Activated CD8-positive, alpha-beta memory T cell treated with anti-CD3 and anti-CD28 coated beads, Interleukin-2, amount 50 U/mL, for 1 hour (primary cell): ENCODE data around the gene TMEM8B.
"Not testable (repeated sequence)": the region's sequence is repeated elsewhere in the genome, so short reads cannot be mapped to it uniquely, and the experiment has no call there.

Experiments
- DNase-seq: peaks from one replicate; pipeline ENCODE4 v3.0.0-alpha.2; 2020; ENCODE audit errors: extremely low read depth

The TMEM8B gene

DNA sequence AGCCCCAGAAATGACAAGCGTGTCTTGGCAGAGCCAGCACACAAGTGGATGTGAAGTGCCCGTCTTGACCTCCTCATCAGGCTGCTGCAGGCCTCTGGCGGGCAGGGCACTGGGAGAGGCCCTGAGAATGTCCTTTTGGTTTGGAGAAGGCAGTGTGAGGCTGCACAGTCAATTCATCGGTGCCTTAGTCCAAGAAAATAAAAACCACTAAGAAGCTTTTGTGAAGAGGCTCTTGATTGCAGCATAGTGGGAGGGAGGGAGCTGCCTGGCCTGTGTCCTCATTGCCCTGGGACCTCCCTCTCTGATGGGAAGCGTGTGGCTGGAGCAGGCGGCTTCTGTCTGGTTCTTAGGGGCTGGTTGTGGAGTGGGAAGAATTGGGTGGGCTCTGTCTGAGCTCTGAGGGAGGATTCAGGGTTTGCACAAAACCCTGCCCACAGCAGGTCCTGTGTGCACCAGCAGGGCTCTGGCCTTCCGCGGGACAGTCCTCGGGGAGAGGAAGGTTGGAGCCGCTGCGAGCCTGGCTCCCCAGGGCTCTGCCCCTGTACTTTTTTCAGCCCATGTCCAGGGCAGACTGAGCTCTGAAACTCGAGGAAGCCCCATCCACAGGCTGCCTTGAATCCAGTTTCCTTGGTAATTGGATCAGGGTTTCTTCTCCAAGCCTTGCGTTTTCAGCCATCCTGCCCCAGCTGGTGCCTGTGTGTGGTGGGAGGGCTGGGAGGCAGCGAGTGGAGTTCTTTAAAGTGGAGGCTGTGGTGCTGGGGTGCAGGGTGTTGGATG is 78.1 kb downstream of the TMEM8B start:
- DNase-seq: no peak

DNA sequence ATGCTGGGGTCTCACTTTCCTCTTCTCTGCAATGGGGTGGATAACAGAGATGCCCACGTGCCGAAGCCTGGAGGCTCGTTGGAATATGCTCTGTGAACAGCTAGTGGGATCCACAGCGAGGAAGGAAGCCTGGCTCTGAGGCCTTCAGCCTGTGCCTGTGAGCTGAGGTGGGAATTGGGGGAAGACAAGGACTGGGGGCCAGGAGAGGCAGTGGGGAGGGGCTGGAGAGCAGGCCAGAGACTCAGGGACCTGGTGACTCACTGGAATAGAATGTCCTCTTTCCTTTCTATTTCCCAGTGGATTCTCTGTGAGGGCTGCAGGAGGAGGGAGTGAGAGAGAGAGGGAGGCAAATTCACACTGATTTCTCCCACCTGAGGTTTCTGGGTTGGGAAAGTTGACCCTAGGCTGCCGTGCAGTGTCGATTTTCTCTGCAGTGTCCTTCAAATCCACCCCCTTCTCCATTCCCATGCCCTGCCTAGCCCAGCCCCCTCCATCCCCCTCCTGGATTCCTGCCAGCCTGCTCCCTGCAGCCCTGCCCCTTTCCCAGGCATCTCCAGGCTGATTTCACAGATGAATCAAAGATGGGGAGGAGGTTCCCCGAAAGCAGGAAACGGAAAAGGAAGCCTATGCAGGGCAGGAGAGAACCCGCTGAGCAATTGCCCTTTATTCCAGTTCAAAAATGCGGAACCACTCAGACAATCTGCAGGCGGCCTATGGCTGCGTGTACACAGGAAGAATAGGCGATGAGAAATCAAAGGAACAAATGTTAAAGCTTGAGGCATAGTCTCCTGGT is 78.9 kb downstream of the TMEM8B start:
- DNase-seq: no peak

DNA sequence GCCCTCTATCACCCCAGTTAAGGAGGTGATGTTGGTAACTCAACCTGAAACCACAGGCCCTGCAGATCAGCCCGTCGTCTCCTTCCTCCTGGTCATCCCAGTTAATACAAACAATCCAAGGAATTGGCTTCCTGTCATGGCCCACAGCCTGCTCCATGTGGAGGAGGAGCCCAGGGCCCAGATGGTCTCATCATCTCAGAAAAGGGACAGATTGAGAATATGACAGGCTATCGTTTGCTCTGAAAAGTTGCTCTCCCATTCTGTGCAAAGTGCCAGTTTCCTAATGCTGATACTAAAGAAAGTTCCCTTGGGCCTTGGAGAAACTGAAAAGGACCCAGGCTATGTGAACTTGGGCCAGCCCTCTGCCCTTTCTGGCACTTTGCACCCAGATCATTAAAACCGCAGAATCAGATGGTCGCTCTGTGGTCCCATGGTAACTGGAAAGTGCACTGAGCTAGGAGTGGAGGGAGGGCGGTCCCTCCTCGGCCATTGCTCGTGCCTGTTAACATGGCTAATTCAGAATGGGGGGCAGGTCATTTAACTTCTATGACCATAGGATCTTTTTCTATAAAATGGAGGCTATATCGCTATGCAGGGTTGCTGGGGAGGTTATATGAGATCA is 79.6 kb downstream of the TMEM8B start:
- DNase-seq: no peak

DNA sequence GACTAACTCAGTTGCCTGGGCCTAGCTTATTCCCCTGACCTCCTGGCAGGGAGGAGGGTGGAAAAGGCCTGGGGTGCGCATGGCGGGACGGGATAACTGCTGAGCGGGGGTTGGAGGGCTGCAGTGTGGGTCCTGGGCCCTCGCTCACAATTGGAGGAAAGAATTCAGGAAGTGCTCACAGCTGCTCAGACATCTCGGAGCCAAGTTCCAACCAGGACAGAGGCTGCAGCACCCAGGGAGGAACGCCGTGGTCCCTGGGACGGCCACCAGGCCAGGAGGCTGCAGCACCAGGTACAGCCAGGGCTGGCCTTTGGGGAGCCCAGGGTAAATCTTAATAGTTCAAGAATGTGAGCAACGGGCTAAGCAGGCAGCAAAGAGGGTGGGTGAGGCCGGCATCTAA is 80.2 kb downstream of the TMEM8B start, which contains the start of gene SPAAR:
Gene SPAAR, plus strand, starts transcription at position 217 of the 400 bp plus-strand sequence. CDS start 974 bp downstream, outside the sequence.
- DNase-seq: no peak

DNA sequence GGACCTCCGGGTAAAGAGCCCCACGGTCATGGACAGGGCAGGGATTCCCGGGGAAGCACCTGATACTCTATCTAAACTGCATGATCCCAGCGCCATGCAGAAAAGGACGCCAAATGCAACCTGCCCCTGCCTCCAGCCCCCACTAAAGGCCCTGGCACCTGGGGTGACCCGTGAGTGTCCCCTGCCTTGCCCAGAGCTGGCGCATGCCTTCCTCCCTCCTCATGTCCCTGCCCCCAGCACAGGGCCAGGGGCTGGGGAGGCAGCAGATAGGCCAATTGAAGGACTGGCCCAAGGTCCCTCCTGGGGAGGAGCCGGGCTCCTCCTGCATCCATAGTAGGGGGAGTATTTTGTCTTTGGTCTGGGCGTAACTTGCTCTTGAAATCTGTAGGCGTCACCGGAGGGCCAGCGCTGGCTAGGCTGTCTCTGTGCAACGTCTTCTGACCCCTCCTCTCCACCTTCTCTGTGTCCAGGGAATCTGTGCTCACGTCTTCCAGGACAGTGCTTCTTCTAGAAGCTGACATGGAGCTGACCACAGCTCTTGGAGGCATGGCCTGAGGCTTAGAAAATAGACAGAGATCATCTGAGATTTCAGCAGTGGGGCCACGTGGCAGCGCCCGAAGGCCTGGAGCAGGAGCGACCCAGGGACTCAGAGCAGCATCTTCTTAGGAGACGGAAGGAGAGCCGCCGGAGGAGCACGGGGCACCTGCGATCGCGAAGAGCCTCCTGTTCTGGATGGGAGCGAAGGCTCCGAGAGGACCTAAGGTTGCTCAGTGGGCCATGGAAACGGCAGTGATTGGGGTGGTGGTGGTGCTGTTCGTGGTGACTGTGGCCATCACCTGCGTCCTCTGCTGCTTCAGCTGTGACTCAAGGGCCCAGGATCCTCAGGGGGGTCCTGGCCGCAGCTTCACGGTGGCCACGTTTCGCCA is 80.9 kb downstream of the TMEM8B start:
- DNase-seq: no peak

DNA sequence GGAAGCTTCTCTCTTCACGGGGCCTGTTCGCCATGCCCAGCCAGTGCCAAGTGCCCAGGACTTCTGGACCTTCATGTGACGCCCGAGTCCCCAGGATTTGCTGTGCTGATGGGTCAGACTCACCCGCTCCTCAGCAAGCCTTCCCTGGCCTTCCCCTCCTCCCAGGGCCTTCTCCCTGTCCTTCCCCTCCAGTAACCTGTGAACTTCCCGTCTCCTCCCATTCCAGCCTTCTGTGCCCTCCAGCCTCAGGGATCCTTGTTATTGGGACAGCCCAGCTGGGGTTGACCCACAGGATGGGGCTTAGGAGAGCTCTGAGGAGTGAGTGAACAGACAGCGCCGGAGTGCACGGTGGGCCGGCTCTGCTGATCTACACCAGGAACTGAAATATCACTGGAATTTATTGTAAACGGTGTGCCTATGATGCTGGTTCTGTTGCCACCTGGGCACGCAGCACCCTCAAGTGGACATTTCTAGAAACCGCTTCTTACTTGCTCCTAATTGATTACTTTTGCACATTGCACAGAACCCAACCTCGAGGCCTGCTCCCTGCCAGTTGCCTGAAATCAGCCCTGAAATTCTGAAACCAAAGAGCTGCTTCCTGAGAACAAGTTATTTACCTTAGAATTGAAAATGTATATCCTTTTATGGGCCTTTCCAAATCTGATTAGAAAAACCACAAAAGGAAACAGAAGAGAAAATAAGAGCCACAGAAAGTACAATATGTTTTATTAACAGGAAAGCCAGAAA is 81.8 kb downstream of the TMEM8B start:
- no peak for DNase-seq

DNA sequence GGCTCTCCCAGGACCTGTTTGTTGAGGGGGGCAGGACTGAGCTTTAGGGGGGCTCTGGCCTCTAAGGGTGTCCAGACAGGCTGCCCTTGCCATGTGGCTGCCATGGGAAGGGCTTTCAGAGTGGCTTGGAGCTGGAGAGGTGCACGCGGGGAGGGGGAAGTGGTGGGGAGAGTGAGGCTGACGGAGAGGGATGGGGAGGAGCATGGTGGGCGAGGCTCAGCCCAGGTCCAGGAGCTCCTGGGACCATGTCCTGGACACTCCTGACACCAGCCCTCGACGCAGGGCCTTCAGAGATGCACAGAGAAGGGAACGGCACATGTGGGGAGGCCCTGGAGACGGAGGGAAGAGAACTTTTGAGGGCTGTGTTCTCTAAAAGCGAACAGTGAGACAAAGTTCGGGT is 82.7 kb downstream of the TMEM8B start:
- DNase-seq: no peak

DNA sequence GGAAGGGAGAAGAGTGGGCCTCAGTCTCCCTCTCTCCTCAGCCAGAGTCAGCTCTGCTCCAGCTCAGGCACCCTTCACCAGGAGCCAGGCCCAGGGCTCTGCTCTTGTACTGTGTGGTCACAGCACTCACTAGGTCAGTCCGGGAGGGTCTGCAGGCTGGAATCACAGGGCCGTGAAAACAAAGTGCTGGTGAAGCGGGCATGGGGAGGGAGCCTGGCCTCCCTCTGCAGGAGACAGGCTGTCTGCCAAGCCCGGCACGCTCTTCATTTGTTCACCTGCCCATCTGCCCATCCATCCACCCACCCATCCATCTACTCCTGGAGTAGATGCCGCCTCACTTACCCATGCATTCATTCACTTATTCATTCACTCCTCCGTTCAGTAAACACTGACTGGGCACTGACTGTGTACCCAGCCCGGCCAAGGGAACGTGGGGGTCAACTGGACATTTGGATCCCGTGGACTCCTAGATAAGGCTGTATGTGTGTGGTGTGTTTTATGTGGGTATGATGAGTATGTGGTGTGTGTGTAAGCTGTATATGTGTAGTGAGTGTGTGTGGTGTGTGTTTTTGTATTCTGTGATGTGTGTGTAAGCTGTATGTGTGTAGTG is 83.9 kb downstream of the TMEM8B start:
- no peak for DNase-seq

DNA sequence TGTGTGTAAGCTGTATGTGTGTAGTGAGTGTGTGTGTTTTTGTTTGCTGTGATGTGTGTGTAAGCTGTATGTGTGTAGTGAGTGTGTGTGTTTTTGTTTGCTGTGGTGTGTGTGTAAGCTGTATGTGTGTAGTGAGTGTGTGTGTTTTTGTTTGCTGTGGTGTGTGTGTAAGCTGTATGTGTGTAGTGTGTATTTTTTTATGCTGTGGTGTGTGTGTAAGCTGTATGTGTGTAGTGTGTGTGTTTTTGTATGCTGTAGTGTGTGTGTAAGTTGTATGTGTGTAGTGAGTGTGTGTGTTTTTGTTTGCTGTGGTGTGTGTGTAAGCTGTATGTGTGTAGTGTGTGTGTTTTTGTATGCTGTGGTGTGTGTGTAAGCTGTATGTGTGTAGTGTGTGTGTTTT is 84.4 kb downstream of the TMEM8B start:
- DNase-seq: not testable (repeated sequence)

DNA sequence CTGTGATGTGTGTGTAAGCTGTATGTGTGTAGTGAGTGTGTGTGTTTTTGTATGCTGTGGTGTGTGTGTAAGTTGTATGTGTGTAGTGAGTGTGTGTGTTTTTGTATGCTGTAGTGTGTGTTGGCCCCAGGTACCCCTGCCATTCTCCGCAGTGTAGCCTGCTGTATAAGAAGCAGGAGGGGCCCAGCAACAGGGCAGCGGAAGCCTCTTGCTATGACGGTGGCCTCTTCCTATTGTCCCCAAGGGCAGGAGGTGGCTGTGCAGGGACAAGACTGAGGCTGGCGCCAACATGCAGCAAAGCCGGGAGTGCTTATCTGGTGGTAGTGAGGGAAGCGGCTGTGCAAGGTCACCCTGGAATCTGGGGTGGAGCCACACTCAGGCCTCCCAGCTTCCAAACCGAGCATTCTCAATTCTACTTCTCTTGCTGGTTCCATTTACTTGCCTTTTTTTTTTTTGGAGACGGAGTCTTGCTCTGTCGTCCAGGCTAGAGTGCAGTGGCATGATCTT is 85.3 kb downstream of the TMEM8B start:
- no peak for DNase-seq
